HCT116 (cell line): Measurements from ENCODE around the gene SUGCT. TPM values are rescaled to one million over a fixed set of nuclear protein-coding genes. Genes with fewer than 3 reads are reported as not detected.

ENCODE experiments used
- ATAC-seq: fragments of 200-7000 bp; cut with Tn5 transposase; 2 replicates; pipeline ENCODE4 v1.9.1; 2020; ENCODE audit warnings: mild to moderate bottlenecking, moderate library complexity
- BruUV-seq: library from RNA; stranded (reverse); fragments of 400-500 nt; replicated peaks from 2 replicates; lab custom pipeline; 2021; lab: Mats Ljungman, UMichigan
- CTCF ChIA-PET: fragments of 300-600 bp; sonication (Branson Sonifier 250); formaldehyde crosslinking; loops from one replicate; lab custom pipeline; 2021; ENCODE audit warnings: antibody characterized with exemption; lab: Charles Lee
- POLR2A ChIA-PET: fragments of 300-600, 350-600 bp; sonication (Branson Sonifier 250); formaldehyde crosslinking; loops from one replicate; lab custom pipeline; 2021; ENCODE audit warnings: antibody characterized with exemption; lab: Charles Lee
- RAD21 ChIA-PET, 2 experiments: fragments of 300-600 bp; sonication (Branson Sonifier 250); formaldehyde crosslinking; loops; one replicate each; lab custom pipeline; 2023; ENCODE audit warnings: low total read pairs in 2 of 2; ENCODE audit not compliant: uncharacterized antibody in 2 of 2, unreplicated experiment in 2 of 2, low non-redundant PET in 1 of 2; lab: Charles Lee
- DNase-seq: peaks from one replicate; pipeline ENCODE4 v3.0.0-alpha.2; 2010; ENCODE audit warnings: low read depth, low spot score
- H2AFZ ChIP-seq: fragments of 200-600 bp; shearing (Covaris generic), sonication (generic); 2 replicates; pipeline ENCODE4 v1.6.1; 2017; ENCODE audit warnings: low read depth, mixed run types, mixed read lengths, antibody characterized with exemption, low read length; ENCODE audit not compliant: poor library complexity, severe bottlenecking
- H3K27ac ChIP-seq: 2 replicates; pipeline ENCODE4 v1.5.1; 2012; ENCODE audit warnings: low read depth, low read length
- H3K27me3 ChIP-seq: fragments of 200-600 bp; sonication (generic); 2 replicates; pipeline ENCODE4 v1.6.1; 2016; ENCODE audit warnings: mixed run types, low read length, mixed read lengths; ENCODE audit not compliant: insufficient read depth
- H3K36me3 ChIP-seq, 2 experiments: fragments of 200-500 bp in 1 of 2; fragments of 200-600 bp in 1 of 2; sonication (Bioruptor generic) in 1 of 2; sonication (generic) in 1 of 2; 2 replicates each; pipeline versions ENCODE4 v1.5.1 to v1.6.1; 2014 to 2016; ENCODE audit warnings: low read length in 2 of 2, inconsistent platforms in 1 of 2, mixed read lengths in 1 of 2, mixed run types in 1 of 2; ENCODE audit not compliant: insufficient read depth in 2 of 2, control insufficient read depth in 1 of 2
- H3K4me1 ChIP-seq, 2 experiments: fragments of 200-600 bp in 1 of 2; sonication (generic) in 1 of 2; 2 replicates each; pipeline versions ENCODE4 v1.5.1 to v1.6.1; 2012 to 2017; ENCODE audit warnings: low read length in 2 of 2, inconsistent platforms in 1 of 2, mild to moderate bottlenecking in 1 of 2, mixed read lengths in 1 of 2, mixed run types in 1 of 2, moderate library complexity in 1 of 2; ENCODE audit not compliant: insufficient read depth in 2 of 2, control insufficient read depth in 1 of 2
- H3K4me2 ChIP-seq: fragments of 200-600 bp; sonication (generic); 2 replicates; pipeline ENCODE4 v1.6.1; 2017; ENCODE audit warnings: mixed run types, low read length, mixed read lengths
- H3K4me3 ChIP-seq, 2 experiments: fragments of 200-600 bp in 1 of 2; sonication (generic) in 1 of 2; replicated peaks in 1 of 2; 2 replicates each; pipeline ENCODE4 v1.5.1; 2011 to 2016; ENCODE audit warnings: low read length in 2 of 2, control low read depth in 1 of 2, low read depth in 1 of 2, mild to moderate bottlenecking in 1 of 2, mixed read lengths in 1 of 2, mixed run types in 1 of 2
- H3K79me2 ChIP-seq: fragments of 200-600 bp; sonication (generic); 2 replicates; pipeline ENCODE4 v1.6.1; 2017; ENCODE audit warnings: mild to moderate bottlenecking, mixed run types, low read length, moderate library complexity, mixed read lengths; ENCODE audit not compliant: insufficient read depth
- H3K9ac ChIP-seq: fragments of 200-600 bp; sonication (generic); 2 replicates; pipeline ENCODE4 v1.6.1; 2016; ENCODE audit warnings: low read length, mixed read lengths
- H3K9me2 ChIP-seq: fragments of 200-600 bp; sonication (generic), shearing (Covaris generic); 2 replicates; pipeline ENCODE4 v1.6.1; 2017; ENCODE audit warnings: mixed run types, mild to moderate bottlenecking, moderate library complexity; ENCODE audit not compliant: insufficient read depth
- H3K9me3 ChIP-seq, 2 experiments: fragments of 200-500 bp in 1 of 2; fragments of 200-600 bp in 1 of 2; sonication (Bioruptor generic) in 1 of 2; sonication (generic) in 1 of 2; 2 replicates each; pipeline ENCODE4 v1.6.1; 2014 to 2017; ENCODE audit warnings: low read length in 2 of 2, mixed read lengths in 2 of 2, inconsistent platforms in 1 of 2, low read depth in 1 of 2, mild to moderate bottlenecking in 1 of 2, mixed run types in 1 of 2, moderate library complexity in 1 of 2; ENCODE audit not compliant: control insufficient read depth in 1 of 2, insufficient read depth in 1 of 2
- H4K20me1 ChIP-seq: fragments of 200-600 bp; sonication (generic), shearing (Covaris generic); 2 replicates; pipeline ENCODE4 v1.6.1; 2017; ENCODE audit warnings: mixed run types, mild to moderate bottlenecking, moderate library complexity; ENCODE audit not compliant: insufficient read depth
- CBX3 ChIP-seq: IDR thresholded peaks from 2 replicates; pipeline ENCODE4 v1.6.1; 2012; ENCODE audit warnings: low read depth
- EGR1 ChIP-seq: IDR thresholded peaks from 2 replicates; pipeline ENCODE4 v1.6.1; 2012; ENCODE audit warnings: low read depth
- EZH2 ChIP-seq: fragments of 200-600 bp; sonication (generic); IDR thresholded peaks from 2 replicates; pipeline ENCODE4 v1.6.1; 2017; ENCODE audit warnings: antibody characterized with exemption, mixed run types
- EZH2phosphoT487 ChIP-seq: fragments of 200-600 bp; IDR thresholded peaks from 2 replicates; pipeline ENCODE4 v1.6.1; 2018; ENCODE audit warnings: antibody characterized with exemption, borderline replicate concordance
- POLR2A ChIP-seq: IDR thresholded peaks from 2 replicates; pipeline ENCODE4 v1.7.0; 2011; ENCODE audit warnings: borderline replicate concordance; ENCODE audit not compliant: insufficient read depth, insufficient read length; ENCODE audit errors: extremely low read depth
- REST ChIP-seq: IDR thresholded peaks from 2 replicates; pipeline ENCODE4 v1.6.1; 2012; ENCODE audit warnings: low read depth
- SIN3A ChIP-seq: IDR thresholded peaks from 2 replicates; pipeline ENCODE4 v1.6.1; 2012; ENCODE audit warnings: low read depth
- TCF7L2 ChIP-seq: IDR thresholded peaks from 2 replicates; pipeline ENCODE4 v1.7.0; 2011; ENCODE audit warnings: borderline replicate concordance, inconsistent platforms; ENCODE audit not compliant: insufficient read depth, insufficient read length; ENCODE audit errors: extremely low read depth
- YY1 ChIP-seq: IDR thresholded peaks from 2 replicates; pipeline ENCODE4 v1.6.1; 2011; ENCODE audit warnings: low read length, low read depth, moderate library complexity, mild to moderate bottlenecking; ENCODE audit not compliant: insufficient replicate concordance; ENCODE audit errors: extremely low read depth
- ZNF274 ChIP-seq: fragments of 200-500 bp; sonication (Bioruptor generic); IDR thresholded peaks from 2 replicates; pipeline ENCODE4 v1.6.1; 2014; ENCODE audit warnings: mild to moderate bottlenecking, low read depth, low read length, inconsistent platforms
- intact Hi-C: fragments of 100-400 bp; cut with micrococcal nuclease; formaldehyde crosslinking; loops from 2 replicates; pipeline ENCODE4 v1.10.0; 2022
- total RNA-seq: library from RNA; stranded (reverse); gene quantifications from one replicate; pipeline ENCODE4 v1.2.1, GENCODE V29; 2021; ENCODE audit not compliant: unreplicated experiment
- TF ChIP-seq, protein P1 (sequence below): IDR thresholded peaks from 2 replicates; pipeline ENCODE4 v1.6.1; 2012
- TF ChIP-seq, protein P2 (sequence below), 3 experiments: fragments of 200-600 bp in 1 of 3; sonication (generic) in 1 of 3; IDR thresholded peaks in 2 of 3; conservative IDR thresholded peaks in 1 of 3; 2 replicates each; pipeline ENCODE4 v1.5.1; 2012 to 2017; ENCODE audit warnings: low read depth in 2 of 3, low read length in 2 of 3, antibody characterized with exemption in 1 of 3, borderline replicate concordance in 1 of 3, control low read depth in 1 of 3, mild to moderate bottlenecking in 1 of 3, mixed read lengths in 1 of 3, mixed run types in 1 of 3, moderate library complexity in 1 of 3; ENCODE audit not compliant: insufficient read depth in 1 of 3

The SUGCT gene
- total RNA-seq, 1 experiment from 2014 or later, result 4.4 TPM

DNA sequence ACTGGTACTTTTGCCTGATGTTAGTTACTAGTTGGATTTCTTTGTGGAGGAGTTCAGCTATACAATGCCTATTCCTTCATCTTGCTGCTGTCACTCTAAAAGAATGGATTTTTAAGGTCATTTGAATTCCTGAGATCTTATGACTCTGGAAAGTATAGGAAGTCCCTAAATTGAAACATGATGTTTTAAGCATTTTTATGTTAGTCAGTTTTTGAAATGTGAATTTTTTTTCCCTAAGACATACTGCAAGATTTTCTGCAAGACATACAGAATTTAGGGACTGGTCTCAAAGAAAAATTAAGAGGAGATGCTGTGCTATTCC, 355.8 kb downstream of the SUGCT start:
- no peak overlapping the region for H3K27ac ChIP-seq
- no peaks in the 10 kb centered on the region for H3K27me3 ChIP-seq
- H3K9ac ChIP-seq, result no peak overlapping the region
- DNase-seq, result no peak
- H3K9me2 ChIP-seq, result no peaks in the 10 kb centered on the region
- H4K20me1 ChIP-seq, result no peaks in the 10 kb centered on the region
- no peaks in the 10 kb centered on the region for H3K79me2 ChIP-seq
- no peak overlapping the region for H3K4me3 ChIP-seq
- H3K4me1 ChIP-seq, result no peaks in the 10 kb centered on the region
- H3K36me3 ChIP-seq, result no peaks in the 10 kb centered on the region
- no peak overlapping the region for H3K4me2 ChIP-seq
- no TSS peak for BruUV-seq
- ChIA-PET POLR2A (no interaction called here), CTCF (no interaction called here), RAD21 (no interaction called here)
- no peak overlapping the region for H2AFZ ChIP-seq
- no peak for ATAC-seq
- intact Hi-C loops, result no loop called here
- H3K9me3 ChIP-seq, result no peaks in the 10 kb centered on the region
- TF ChIP-seq CBX3 (no peak), TCF7L2 (no peak), EZH2 (no peak), EZH2phosphoT487 (no peak), POLR2A (no peak), ZNF274 (no peak), YY1 (no peak), EGR1 (no peak), SIN3A (no peak), REST (no peak)
- TF ChIP-seq, protein P1, sequence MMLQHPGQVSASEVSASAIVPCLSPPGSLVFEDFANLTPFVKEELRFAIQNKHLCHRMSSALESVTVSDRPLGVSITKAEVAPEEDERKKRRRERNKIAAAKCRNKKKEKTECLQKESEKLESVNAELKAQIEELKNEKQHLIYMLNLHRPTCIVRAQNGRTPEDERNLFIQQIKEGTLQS, result no peak
- TF ChIP-seq, protein P2, sequence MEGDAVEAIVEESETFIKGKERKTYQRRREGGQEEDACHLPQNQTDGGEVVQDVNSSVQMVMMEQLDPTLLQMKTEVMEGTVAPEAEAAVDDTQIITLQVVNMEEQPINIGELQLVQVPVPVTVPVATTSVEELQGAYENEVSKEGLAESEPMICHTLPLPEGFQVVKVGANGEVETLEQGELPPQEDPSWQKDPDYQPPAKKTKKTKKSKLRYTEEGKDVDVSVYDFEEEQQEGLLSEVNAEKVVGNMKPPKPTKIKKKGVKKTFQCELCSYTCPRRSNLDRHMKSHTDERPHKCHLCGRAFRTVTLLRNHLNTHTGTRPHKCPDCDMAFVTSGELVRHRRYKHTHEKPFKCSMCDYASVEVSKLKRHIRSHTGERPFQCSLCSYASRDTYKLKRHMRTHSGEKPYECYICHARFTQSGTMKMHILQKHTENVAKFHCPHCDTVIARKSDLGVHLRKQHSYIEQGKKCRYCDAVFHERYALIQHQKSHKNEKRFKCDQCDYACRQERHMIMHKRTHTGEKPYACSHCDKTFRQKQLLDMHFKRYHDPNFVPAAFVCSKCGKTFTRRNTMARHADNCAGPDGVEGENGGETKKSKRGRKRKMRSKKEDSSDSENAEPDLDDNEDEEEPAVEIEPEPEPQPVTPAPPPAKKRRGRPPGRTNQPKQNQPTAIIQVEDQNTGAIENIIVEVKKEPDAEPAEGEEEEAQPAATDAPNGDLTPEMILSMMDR (IDR thresholded peaks at IDR 0.05 in 2 of 3, conservative IDR thresholded peaks at IDR 0.05 in 1 of 3; ENCODE audit: borderline replicate concordance in 1 of 3, insufficient read depth in 1 of 3, low read depth in 2 of 3, low read length in 2 of 3), result no peak
- TF ChIP-seq, all 23 proteins: peak for 0
